Measurements from ENCODE around the gene CASKIN1. TPM values are rescaled to one million over a fixed set of nuclear protein-coding genes. Genes with fewer than 3 reads are reported as not detected.

CASKIN1 gene
- total and polyA plus RNA-seq, 5 donors from 2014 or later = not detected

DNA sequence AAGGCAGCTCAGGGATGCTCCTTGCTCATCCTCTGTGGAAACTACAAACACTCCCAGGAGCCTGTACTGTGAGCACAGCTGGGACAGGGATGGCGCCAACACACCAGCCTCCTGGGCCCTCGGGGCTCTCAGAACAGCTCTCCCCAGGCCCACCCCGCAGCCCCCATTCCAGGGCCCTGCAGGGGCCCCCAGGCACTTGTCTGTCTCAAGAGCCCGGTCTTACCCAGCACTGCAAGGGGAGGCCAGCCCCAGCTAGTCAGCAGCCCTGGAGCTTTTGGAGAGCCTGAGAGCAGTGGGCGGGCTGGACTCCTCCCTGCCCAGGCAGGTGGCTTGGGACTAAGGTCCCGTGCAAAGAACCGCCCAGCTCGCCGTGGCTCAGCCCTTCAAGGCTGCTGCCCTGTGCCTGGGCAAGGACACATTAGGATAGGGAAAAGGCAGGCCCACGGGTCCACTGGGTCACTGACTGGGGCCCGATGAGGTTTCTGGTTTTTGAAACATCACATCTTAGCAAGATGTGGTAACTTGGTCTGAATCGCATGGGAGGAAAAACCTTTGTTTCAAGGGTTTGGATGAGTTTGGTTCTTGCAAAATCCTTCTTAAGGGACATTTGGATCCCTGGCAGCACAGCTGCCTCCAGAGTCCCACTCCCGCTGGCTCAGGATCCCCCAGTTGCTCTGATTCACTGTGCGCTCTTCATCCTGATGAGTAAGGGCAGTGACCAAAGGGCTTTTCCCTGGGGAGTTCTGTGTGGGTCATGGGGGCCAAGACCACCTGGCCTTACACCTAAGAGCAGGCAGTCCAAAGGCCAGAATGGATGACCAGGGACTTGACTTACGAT lies 42.7 kb upstream of the CASKIN1 start:
- H3K36me3 ChIP-seq (ENCODE audit: control insufficient read depth, insufficient read depth, low read length) = peaks cover 13% of the 10 kb centered on the region
- H3K27ac ChIP-seq (ENCODE audit: insufficient read depth, low read length, poor library complexity, severe bottlenecking) = no peak overlapping the region
- peaks cover 5% of the 10 kb centered on the region for H3K27me3 Mint-ChIP-seq
- H3K27ac Mint-ChIP-seq = no peak overlapping the region
- peaks cover 0 to 1% (median 0%) of the 10 kb centered on the region in 7 donors for H3K9me3 Mint-ChIP-seq
- no peak overlapping the region for H3K4me3 ChIP-seq (ENCODE audit: low read depth, low read length)
- peaks cover 0 to 2% (median 0%) of the 10 kb centered on the region in 4 donors for H3K4me1 Mint-ChIP-seq
- H3K4me1 ChIP-seq (ENCODE audit: control insufficient read depth, insufficient read depth, low read length, poor library complexity, severe bottlenecking) = peaks cover 9% of the 10 kb centered on the region
- no peak for ATAC-seq (ENCODE audit: low read depth in 2 of 2)
- no peak for DNase-seq
- H3K36me3 Mint-ChIP-seq = peaks cover 4% of the 10 kb centered on the region
- no peaks in the 10 kb centered on the region for H3K27me3 ChIP-seq (ENCODE audit: control insufficient read depth, insufficient read depth, low read length)
- no peak overlapping the region for H3K4me3 Mint-ChIP-seq
- no peaks in the 10 kb centered on the region for H3K9me3 ChIP-seq (ENCODE audit: control insufficient read depth in 2 of 2, low read length in 2 of 2)

DNA sequence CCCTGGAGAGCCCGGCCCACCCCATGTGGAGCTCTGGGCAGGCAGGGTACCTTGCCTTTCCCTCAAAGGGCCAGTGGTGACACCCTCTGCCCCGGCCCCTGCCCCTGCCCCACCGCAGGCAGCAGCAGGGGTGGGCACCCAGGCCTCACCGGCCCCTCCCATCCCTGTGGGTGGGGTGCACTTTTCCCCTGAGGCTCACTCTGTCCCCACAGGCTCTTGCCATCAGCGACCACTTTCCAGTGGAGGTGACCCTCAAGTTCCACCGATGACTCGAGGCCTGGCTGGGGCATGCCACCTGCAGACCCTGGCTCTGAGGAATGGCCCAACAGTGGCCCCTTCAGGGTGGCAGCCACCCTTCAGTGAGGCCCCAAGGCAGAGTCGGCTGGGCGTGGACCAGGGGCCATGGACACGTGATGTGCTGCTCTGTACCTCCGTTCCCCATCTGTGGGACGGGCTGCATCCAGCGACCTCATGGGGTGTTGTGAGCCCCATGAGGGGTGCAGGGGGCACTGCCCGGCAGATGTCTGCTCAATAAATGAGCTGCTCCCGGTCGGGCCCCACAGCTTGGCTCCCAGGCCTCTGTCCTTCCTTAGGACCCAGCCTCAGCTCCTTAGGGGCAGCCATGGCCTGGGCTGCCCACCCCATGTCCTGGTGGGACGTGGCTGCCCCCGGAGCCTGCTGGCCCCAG lies 41.9 kb upstream of the CASKIN1 start:
- Histone ChIP-seq H3K4me3 (ENCODE audit: low read depth, low read length) (no peak overlapping the region), H3K4me1 (ENCODE audit: control insufficient read depth, insufficient read depth, low read length, poor library complexity, severe bottlenecking) (peaks cover 9% of the 10 kb centered on the region), H3K27me3 (ENCODE audit: control insufficient read depth, insufficient read depth, low read length) (no peaks in the 10 kb centered on the region), H3K36me3 (ENCODE audit: control insufficient read depth, insufficient read depth, low read length) (peaks cover 16% of the 10 kb centered on the region), H3K9me3 (ENCODE audit: control insufficient read depth in 2 of 2, low read length in 2 of 2) (no peaks in the 10 kb centered on the region), H3K27ac (ENCODE audit: insufficient read depth, low read length, poor library complexity, severe bottlenecking) (no peak overlapping the region)
- Mint-ChIP-seq H3K9me3 (peaks cover 0 to 1% (median 0%) of the 10 kb centered on the region in 7 donors), H3K4me3 (no peak overlapping the region), H3K27ac (no peak overlapping the region), H3K4me1 (peaks cover 0 to 2% (median 0%) of the 10 kb centered on the region in 4 donors), H3K36me3 (peaks cover 4% of the 10 kb centered on the region), H3K27me3 (peaks cover 5% of the 10 kb centered on the region)
- no peak for DNase-seq
- ATAC-seq (ENCODE audit: low read depth in 2 of 2) = no peak

DNA sequence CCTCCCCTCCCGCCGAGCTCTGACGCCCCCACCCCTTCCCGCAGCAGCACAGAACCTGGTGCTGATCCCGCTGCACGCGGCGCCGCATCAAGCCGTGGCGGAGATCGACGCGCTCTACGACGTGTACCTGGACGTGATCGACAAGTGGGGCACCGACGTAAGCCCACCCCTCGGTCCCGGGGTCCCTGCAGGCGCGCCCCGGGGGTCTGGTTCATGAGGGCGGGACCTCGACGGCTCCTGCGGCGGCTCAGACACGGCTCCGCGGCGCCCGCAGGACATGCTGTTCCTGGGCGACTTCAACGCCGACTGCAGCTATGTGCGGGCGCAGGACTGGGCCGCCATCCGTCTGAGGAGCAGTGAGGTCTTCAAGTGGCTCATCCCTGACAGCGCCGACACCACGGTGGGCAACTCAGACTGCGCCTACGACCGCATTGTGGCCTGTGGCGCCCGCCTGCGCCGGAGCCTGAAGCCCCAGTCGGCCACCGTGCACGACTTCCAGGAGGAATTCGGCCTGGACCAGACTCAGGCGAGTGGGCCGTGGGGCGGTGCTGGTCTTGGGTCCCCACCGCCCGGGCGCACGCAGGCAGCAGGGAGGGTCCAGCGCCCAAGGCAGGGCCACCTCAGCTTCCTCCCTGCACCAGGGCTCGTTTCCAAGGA lies 41.2 kb upstream of the CASKIN1 start:
- ATAC-seq (ENCODE audit: low read depth in 2 of 2) = no peak
- H3K27me3 ChIP-seq (ENCODE audit: control insufficient read depth, insufficient read depth, low read length) = no peaks in the 10 kb centered on the region
- no peaks in the 10 kb centered on the region for H3K9me3 ChIP-seq (ENCODE audit: control insufficient read depth in 2 of 2, low read length in 2 of 2)
- Mint-ChIP-seq H3K36me3 (peaks cover 4% of the 10 kb centered on the region), H3K4me3 (no peak overlapping the region), H3K4me1 (peaks cover 0 to 2% (median 0%) of the 10 kb centered on the region in 4 donors), H3K27ac (no peak overlapping the region), H3K27me3 (peaks cover 5% of the 10 kb centered on the region), H3K9me3 (peaks cover 0 to 1% (median 0%) of the 10 kb centered on the region in 7 donors)
- no peak for DNase-seq
- no peak overlapping the region for H3K27ac ChIP-seq (ENCODE audit: insufficient read depth, low read length, poor library complexity, severe bottlenecking)
- H3K4me1 ChIP-seq (ENCODE audit: control insufficient read depth, insufficient read depth, low read length, poor library complexity, severe bottlenecking) = peaks cover 9% of the 10 kb centered on the region
- no peak overlapping the region for H3K4me3 ChIP-seq (ENCODE audit: low read depth, low read length)
- H3K36me3 ChIP-seq (ENCODE audit: control insufficient read depth, insufficient read depth, low read length) = peaks cover 16% of the 10 kb centered on the region

DNA sequence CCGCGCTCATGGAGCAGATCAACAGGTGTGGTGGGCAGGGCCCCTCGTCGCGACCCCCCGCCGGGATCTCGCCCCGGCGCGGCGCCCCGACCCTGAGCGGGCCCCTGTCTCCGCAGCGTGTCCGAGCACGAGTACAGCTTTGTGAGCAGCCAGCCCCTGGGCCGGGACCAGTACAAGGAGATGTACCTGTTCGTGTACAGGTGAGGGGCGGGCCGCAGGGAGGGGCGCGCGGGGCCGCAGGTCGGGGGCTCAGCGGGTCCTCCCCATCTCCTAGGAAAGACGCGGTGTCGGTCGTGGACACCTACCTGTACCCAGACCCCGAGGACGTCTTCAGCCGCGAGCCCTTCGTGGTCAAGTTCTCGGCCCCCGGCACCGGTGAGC lies 40.7 kb upstream of the CASKIN1 start:
- H3K27me3 Mint-ChIP-seq = peaks cover 5% of the 10 kb centered on the region

DNA sequence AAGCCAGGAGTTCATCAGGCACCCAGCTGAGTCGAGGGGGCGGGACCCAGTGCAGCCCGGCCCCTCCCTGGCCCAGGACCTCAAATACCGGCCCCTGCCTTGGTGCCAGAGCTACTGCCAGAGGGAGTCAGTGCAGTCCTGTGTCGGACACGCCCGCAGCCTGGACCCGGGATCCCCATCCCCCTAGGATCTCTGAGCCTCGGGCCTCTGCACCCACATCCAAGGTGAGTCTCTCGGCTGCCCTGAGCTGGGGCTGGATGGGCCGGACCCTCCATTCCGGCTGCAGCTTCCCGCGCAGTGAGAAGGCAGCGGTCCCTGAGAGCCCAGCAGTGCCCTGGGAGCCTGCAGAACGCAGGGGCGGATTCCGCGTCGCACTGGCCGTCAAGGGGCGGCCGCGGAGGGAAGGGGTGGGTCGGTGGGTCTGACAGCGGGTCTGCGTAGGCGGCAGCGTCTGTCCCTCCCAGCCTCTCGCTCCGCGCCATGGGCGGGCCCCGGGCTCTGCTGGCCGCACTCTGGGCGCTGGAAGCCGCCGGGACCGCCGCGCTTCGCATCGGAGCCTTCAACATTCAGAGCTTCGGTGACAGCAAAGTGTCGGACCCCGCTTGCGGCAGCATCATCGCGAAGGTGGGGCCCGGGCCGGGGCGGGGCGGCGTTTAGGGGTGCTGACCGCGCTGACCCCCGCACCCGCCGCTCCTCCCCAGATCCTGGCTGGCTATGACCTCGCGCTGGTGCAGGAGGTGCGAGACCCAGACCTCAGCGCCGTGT lies 40.1 kb upstream of the CASKIN1 start, which contains the start of gene DNASE1L2:
DNASE1L2 (plus strand) TSS at position 108 of the 765 bp plus-strand sequence; CDS start at position 481, 373 bp downstream.
- H3K4me1 Mint-ChIP-seq = peaks cover 0 to 2% (median 0%) of the 10 kb centered on the region in 4 donors
- Histone ChIP-seq H3K4me1 (ENCODE audit: control insufficient read depth, insufficient read depth, low read length, poor library complexity, severe bottlenecking) (peaks cover 9% of the 10 kb centered on the region), H3K27ac (ENCODE audit: insufficient read depth, low read length, poor library complexity, severe bottlenecking) (no peak within 1 kb of the TSS), H3K36me3 (ENCODE audit: control insufficient read depth, insufficient read depth, low read length) (peaks cover 26% of the 10 kb centered on the region), H3K4me3 (ENCODE audit: low read depth, low read length) (no peak within 1 kb of the TSS), H3K9me3 (ENCODE audit: control insufficient read depth in 2 of 2, low read length in 2 of 2) (no peaks in the 10 kb centered on the region), H3K27me3 (ENCODE audit: control insufficient read depth, insufficient read depth, low read length) (no peaks in the 10 kb centered on the region)
- no peak for DNase-seq
- H3K9me3 Mint-ChIP-seq = no peaks in the 10 kb centered on the region
- no peak for ATAC-seq (ENCODE audit: low read depth in 2 of 2)
- H3K36me3 Mint-ChIP-seq = no peaks in the 10 kb centered on the region
- H3K27me3 Mint-ChIP-seq = peaks cover 5% of the 10 kb centered on the region
- no peak within 1 kb of the TSS for H3K27ac Mint-ChIP-seq
- H3K4me3 Mint-ChIP-seq = peak within 1 kb of the TSS in 1 of 4 donors; percentile 50

More for the DNA sequence above, 40.7 kb upstream of the CASKIN1 start:
- H3K36me3 Mint-ChIP-seq = no peaks in the 10 kb centered on the region
- no peak overlapping the region for H3K27ac Mint-ChIP-seq
- no peaks in the 10 kb centered on the region for H3K9me3 ChIP-seq (ENCODE audit: control insufficient read depth in 2 of 2, low read length in 2 of 2)
- no peak overlapping the region for H3K4me3 Mint-ChIP-seq
- H3K9me3 Mint-ChIP-seq = peaks cover 0 to 1% (median 0%) of the 10 kb centered on the region in 7 donors
- peaks cover 20% of the 10 kb centered on the region for H3K36me3 ChIP-seq (ENCODE audit: control insufficient read depth, insufficient read depth, low read length)
- H3K4me1 Mint-ChIP-seq = peaks cover 0 to 2% (median 0%) of the 10 kb centered on the region in 4 donors
- DNase-seq (no peak), ATAC-seq (ENCODE audit: low read depth in 2 of 2) (no peak)
- peaks cover 9% of the 10 kb centered on the region for H3K4me1 ChIP-seq (ENCODE audit: control insufficient read depth, insufficient read depth, low read length, poor library complexity, severe bottlenecking)
- no peak overlapping the region for H3K27ac ChIP-seq (ENCODE audit: insufficient read depth, low read length, poor library complexity, severe bottlenecking)
- H3K27me3 ChIP-seq (ENCODE audit: control insufficient read depth, insufficient read depth, low read length) = no peaks in the 10 kb centered on the region
- no peak overlapping the region for H3K4me3 ChIP-seq (ENCODE audit: low read depth, low read length)

DNA sequence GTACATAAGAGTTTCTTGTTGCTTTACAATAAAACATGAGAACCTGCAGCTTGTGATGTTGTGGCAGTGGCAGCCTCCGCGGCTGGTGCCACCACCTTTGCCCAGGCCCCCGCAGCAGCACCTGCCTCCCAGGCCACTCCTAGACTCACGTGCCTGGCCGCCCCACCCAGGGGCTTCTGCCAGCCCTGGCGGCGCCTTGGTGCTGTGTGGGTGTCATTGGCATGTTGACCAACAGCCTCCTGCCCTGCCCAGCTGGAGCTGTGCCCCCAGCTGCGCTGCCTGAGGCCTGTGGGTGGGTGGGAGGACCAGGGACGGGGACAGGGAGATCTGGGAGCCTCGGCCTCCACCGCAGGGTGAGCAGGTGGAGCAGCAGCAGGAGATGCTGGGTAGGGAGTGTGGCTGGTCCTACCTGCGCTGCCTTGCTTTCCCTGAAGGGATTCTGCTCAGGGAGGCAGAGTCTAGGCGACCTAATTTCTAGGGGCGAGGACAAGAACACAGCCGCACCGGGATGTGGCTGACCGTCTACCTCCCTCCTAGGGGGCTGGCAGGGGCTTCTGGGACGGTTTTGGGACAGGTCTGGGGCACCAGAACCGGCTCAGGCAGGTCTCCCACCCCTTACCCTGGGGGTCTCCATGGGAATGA lies 39.4 kb upstream of the CASKIN1 start:
- ATAC-seq (ENCODE audit: low read depth in 2 of 2) = no peak
- Mint-ChIP-seq H3K27me3 (peaks cover 5% of the 10 kb centered on the region), H3K4me1 (peaks cover 0 to 2% (median 0%) of the 10 kb centered on the region in 4 donors)

More for the DNA sequence above, 39.4 kb upstream of the CASKIN1 start:
- H3K27me3 ChIP-seq (ENCODE audit: control insufficient read depth, insufficient read depth, low read length) = no peaks in the 10 kb centered on the region
- DNase-seq = no peak
- no peak overlapping the region for H3K27ac Mint-ChIP-seq
- H3K4me3 ChIP-seq (ENCODE audit: low read depth, low read length) = no peak overlapping the region
- H3K36me3 ChIP-seq (ENCODE audit: control insufficient read depth, insufficient read depth, low read length) = peaks cover 29% of the 10 kb centered on the region
- H3K9me3 ChIP-seq (ENCODE audit: control insufficient read depth in 2 of 2, low read length in 2 of 2) = no peaks in the 10 kb centered on the region
- no peaks in the 10 kb centered on the region for H3K9me3 Mint-ChIP-seq
- H3K36me3 Mint-ChIP-seq = no peaks in the 10 kb centered on the region
- H3K4me1 ChIP-seq (ENCODE audit: control insufficient read depth, insufficient read depth, low read length, poor library complexity, severe bottlenecking) = peaks cover 9% of the 10 kb centered on the region
- H3K4me3 Mint-ChIP-seq = no peak overlapping the region
- H3K27ac ChIP-seq (ENCODE audit: insufficient read depth, low read length, poor library complexity, severe bottlenecking) = no peak overlapping the region

Measured in CD4-positive, CD25-positive, alpha-beta regulatory T cell (primary cell).